Measurements from ENCODE around the gene SIGMAR1.

The SIGMAR1 gene

GRCh38 chr9:34637356-34638137 is at the start of gene SIGMAR1:
TSS of gene SIGMAR1 (minus strand) at chr9:34637787. CDS start at chr9:34637697, 90 bp downstream.
- TF ChIP-seq, protein P1, sequence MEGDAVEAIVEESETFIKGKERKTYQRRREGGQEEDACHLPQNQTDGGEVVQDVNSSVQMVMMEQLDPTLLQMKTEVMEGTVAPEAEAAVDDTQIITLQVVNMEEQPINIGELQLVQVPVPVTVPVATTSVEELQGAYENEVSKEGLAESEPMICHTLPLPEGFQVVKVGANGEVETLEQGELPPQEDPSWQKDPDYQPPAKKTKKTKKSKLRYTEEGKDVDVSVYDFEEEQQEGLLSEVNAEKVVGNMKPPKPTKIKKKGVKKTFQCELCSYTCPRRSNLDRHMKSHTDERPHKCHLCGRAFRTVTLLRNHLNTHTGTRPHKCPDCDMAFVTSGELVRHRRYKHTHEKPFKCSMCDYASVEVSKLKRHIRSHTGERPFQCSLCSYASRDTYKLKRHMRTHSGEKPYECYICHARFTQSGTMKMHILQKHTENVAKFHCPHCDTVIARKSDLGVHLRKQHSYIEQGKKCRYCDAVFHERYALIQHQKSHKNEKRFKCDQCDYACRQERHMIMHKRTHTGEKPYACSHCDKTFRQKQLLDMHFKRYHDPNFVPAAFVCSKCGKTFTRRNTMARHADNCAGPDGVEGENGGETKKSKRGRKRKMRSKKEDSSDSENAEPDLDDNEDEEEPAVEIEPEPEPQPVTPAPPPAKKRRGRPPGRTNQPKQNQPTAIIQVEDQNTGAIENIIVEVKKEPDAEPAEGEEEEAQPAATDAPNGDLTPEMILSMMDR (IDR thresholded peaks at IDR 0.05; ENCODE audit: borderline replicate concordance, insufficient read depth, low read depth, low read length), result no peak

DNA sequence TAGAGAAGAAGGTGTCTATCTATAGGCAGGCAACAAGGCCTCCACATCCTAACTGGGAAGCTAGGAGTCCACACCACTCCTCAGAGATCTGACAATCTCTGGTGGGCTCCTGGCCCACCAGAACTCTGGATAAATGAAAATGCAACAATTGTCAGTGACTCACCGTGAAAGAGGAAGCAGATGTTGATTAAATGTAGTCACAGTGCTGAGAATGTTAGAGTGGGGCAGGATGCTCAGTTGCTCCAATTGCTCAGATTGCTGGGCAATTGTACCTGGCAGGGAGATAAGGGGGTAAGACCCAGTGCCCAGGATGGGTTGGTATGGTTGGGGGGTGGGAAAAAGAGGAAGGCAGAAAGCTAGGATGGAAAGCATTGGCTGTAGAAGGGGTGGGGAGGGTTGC is 49.1 kb upstream of the SIGMAR1 start:
- TF ChIP-seq, protein P1 (IDR thresholded peaks at IDR 0.05; ENCODE audit: borderline replicate concordance, insufficient read depth, low read depth, low read length), result no peak
- no peak overlapping the region for H3K4me3 ChIP-seq (ENCODE audit: low read depth, low read length)

More at GRCh38 chr9:34637356-34638137, at the start of gene SIGMAR1:
- H3K4me3 ChIP-seq (ENCODE audit: low read depth, low read length), result peak within 1 kb of the TSS; percentile 82

DNA sequence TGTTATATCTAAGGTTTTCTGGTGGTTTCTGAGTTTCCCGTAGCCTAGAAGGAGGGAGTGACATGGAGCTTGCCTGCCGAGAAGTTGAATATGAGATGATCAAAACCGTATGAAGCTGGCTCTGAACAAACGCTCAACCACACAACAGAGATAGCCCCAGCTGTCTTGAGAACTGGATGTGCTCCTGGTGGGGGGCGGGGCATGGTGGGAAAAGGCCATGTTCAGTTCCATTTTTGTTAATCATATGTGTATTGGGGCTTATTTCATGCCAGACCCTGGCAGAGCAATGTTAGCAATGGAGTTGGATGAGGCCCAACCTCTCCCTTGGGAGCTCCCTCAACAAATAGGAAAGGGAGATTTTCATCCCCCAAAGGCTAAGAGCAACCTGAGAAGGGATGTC is 48.6 kb upstream of the SIGMAR1 start:
- H3K4me3 ChIP-seq (ENCODE audit: low read depth, low read length), result no peak overlapping the region
- TF ChIP-seq, protein P1 (IDR thresholded peaks at IDR 0.05; ENCODE audit: borderline replicate concordance, insufficient read depth, low read depth, low read length), result no peak

GRCh38 chr9:34685591-34685990 is 48.0 kb upstream of the SIGMAR1 start:
- TF ChIP-seq, protein P1 (IDR thresholded peaks at IDR 0.05; ENCODE audit: borderline replicate concordance, insufficient read depth, low read depth, low read length), result no peak
- no peak overlapping the region for H3K4me3 ChIP-seq (ENCODE audit: low read depth, low read length)

DNA sequence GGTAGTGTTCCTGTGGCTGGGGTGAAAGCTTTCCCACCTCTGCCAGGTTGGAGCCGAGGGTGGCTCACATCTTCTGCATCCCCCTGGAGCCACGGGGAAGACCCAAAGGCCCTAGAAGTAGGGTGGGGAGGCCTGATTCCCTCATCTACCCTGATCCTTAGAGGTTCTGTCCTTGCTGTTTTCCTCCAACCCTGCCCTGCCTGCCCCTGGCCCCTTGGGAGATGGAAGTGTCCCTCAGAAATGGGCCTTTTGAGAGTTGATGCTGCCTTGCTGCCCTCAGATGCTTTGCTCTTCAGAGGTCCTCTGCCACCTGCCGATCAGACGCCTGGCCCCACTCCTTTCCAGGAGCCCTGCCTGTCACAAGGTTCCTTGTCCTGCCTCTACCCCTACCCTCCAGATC is 47.2 kb upstream of the SIGMAR1 start:
- H3K4me3 ChIP-seq (ENCODE audit: low read depth, low read length), result no peak overlapping the region
- TF ChIP-seq, protein P1 (IDR thresholded peaks at IDR 0.05; ENCODE audit: borderline replicate concordance, insufficient read depth, low read depth, low read length), result no peak

DNA sequence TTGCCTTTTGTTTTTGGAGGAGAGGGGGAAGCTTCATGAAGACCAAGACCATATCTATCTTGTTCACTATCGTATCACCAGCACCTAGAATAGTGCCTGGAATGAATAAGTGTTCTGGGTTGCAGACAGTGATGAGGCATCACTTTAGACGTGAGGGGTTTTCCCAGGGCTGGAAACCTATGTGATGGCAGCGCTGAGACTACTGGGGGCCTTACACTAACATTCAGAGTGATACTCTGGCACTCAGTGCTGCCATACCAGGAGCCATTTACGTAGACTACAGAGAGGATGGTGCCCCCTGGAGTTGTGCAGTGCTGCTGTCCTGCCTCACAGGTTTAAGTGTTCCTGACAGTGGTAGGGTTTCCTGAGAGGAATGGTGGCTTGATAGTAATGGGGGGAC is 46.6 kb upstream of the SIGMAR1 start:
- no peak overlapping the region for H3K4me3 ChIP-seq (ENCODE audit: low read depth, low read length)
- TF ChIP-seq, protein P1 (IDR thresholded peaks at IDR 0.05; ENCODE audit: borderline replicate concordance, insufficient read depth, low read depth, low read length), result no peak

DNA sequence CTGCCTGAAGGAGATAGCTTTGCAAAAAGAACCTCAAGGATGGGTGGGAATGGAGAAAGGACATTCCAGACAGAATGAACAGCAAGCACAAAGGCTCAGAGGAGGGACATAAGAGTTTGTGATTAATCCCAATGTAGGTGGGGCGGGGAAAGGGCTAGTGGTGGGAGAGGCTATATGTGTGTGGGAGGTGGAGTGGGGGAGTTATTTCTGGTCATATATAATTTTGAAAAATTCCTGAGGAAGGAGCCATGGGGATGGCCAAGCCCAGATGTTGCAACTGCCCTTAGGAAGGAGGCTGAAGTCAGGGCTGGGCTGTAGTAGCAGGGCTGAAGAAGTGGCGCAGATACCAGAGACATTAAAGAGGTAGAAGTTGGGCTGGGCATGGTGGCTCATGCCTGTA is 38.3 kb upstream of the SIGMAR1 start:
- TF ChIP-seq, protein P1 (IDR thresholded peaks at IDR 0.05; ENCODE audit: borderline replicate concordance, insufficient read depth, low read depth, low read length), result no peak

More for the DNA sequence above, 38.3 kb upstream of the SIGMAR1 start:
- no peak overlapping the region for H3K4me3 ChIP-seq (ENCODE audit: low read depth, low read length)

Measured in GM12875 (cell line).